ENCODE measurements around the gene ST8SIA5.

Gene ST8SIA5

GRCh38 chr18:46623541-46623940 lies 133.3 kb downstream of the ST8SIA5 start:
- DNase-seq: no peak

GRCh38 chr18:46622999-46623398 lies 133.9 kb downstream of the ST8SIA5 start:
- no peak for DNase-seq

GRCh38 chr18:46622451-46622850 lies 134.4 kb downstream of the ST8SIA5 start:
- no peak for DNase-seq

- no peak for DNase-seq
These were observed 135.0 kb downstream of the ST8SIA5 start for GRCh38 chr18:46621871-46622270.

- no peak for DNase-seq
These were observed 135.6 kb downstream of the ST8SIA5 start for GRCh38 chr18:46621111-46621766.

- DNase-seq: no peak
These were observed 137.3 kb downstream of the ST8SIA5 start for GRCh38 chr18:46619559-46619958.
